Hepatocyte (in vitro differentiated cells): ENCODE measurements around the gene ZNF319.

Experiments used
- EZH2 ChIP-seq: fragments of 200-600 bp; sonication (generic); IDR thresholded peaks from 2 replicates; pipeline ENCODE4 v1.6.1; 2016; ENCODE audit warnings: antibody characterized with exemption, mild to moderate bottlenecking, borderline replicate concordance
- TF ChIP-seq, protein P1 (sequence below): fragments of 200-600 bp; sonication (generic); IDR thresholded peaks from 2 replicates; pipeline ENCODE4 v1.5.1; 2016; ENCODE audit warnings: antibody characterized with exemption, mild to moderate bottlenecking; ENCODE audit not compliant: poor library complexity

DNA sequence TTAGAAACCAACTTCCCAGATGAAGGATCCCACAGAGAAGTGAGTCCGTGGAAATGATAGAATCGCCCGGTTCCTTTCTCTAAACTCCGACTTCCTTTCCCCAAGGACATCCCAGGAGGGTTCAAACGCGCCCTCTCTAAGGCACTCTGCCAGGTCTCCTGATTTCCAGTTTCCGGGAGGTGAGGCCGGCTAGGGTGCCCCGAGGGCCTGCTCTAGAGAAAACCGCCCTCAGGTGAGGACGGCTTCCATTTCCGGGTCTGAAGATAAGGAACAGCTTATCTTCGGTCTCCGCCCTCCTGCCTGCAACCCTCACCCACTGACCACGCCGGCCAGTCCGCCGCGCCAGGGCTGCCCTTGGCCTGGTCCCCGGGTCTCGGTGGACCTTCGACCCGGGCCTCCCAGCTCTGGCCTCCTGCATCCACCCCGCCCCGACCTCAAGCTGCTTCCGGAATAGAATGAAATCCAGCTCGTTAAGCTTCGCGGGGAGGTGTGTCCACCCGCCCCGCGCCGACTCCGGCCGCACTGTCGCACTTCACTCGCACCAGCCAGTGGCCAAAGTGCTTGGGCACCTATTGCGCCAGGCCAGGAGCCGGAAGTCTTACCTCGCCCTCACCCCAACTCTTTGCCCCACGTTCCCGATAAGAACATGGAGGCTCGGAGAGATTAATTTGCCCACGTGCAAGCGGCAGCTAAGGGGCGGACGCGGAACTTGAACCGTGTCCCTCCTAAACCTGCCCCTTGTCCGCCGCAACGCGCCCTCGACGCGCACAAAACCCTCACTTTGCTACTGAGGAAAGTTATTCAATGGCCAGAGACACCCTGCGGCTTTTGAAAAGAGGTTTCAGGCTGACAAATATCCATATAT is 24.2 kb upstream of the ZNF319 start:
- TF ChIP-seq, protein P1, sequence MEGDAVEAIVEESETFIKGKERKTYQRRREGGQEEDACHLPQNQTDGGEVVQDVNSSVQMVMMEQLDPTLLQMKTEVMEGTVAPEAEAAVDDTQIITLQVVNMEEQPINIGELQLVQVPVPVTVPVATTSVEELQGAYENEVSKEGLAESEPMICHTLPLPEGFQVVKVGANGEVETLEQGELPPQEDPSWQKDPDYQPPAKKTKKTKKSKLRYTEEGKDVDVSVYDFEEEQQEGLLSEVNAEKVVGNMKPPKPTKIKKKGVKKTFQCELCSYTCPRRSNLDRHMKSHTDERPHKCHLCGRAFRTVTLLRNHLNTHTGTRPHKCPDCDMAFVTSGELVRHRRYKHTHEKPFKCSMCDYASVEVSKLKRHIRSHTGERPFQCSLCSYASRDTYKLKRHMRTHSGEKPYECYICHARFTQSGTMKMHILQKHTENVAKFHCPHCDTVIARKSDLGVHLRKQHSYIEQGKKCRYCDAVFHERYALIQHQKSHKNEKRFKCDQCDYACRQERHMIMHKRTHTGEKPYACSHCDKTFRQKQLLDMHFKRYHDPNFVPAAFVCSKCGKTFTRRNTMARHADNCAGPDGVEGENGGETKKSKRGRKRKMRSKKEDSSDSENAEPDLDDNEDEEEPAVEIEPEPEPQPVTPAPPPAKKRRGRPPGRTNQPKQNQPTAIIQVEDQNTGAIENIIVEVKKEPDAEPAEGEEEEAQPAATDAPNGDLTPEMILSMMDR: no peak
- TF ChIP-seq EZH2: no peak
